Measurements from ENCODE around the gene PANK4. TPM values are rescaled to one million over a fixed set of nuclear protein-coding genes. Genes with fewer than 3 reads are reported as not detected.

PANK4 gene
- total RNA-seq, 1 experiment from 2014 or later: 22.1 TPM

- Mint-ChIP-seq H3K27ac (ENCODE audit: low read depth, unreplicated experiment) (no peak overlapping the region), H3K4me1 (ENCODE audit: insufficient read depth, unreplicated experiment) (peaks cover 4% of the 10 kb centered on the region), H3K4me3 (ENCODE audit: unreplicated experiment) (no peak overlapping the region), H3K27me3 (ENCODE audit: insufficient read depth, unreplicated experiment) (no peaks in the 10 kb centered on the region), H3K9me3 (ENCODE audit: unreplicated experiment) (no peaks in the 10 kb centered on the region), H3K36me3 (ENCODE audit: insufficient read depth, unreplicated experiment) (peaks cover 12% of the 10 kb centered on the region)
- ChIA-PET POLR2A (interaction anchor here (0.7 kb wide), 1 partner anchor 71 kb away, joined by 3 read pairs; no protein-coding TSS in a partner anchor), CTCF (interaction anchor here (0.6 kb wide), 1 partner anchor 54 kb away, joined by 3 read pairs; no protein-coding TSS in a partner anchor)
- no peak for DNase-seq (ENCODE audit: unreplicated experiment)
- BruUV-seq (replicated peaks): no TSS peak
- no peak for TF ChIP-seq CTCF (IDR thresholded peaks at IDR 0.05; ENCODE audit: unreplicated experiment)
- intact Hi-C loops (cut with micrococcal nuclease): no loop called here
Measured at GRCh38 chr1:2479186-2479585, 47.2 kb downstream of the PANK4 start.

GRCh38 chr1:2477791-2478499 lies 48.5 kb downstream of the PANK4 start:
- peaks cover 4% of the 10 kb centered on the region for H3K4me1 Mint-ChIP-seq (ENCODE audit: insufficient read depth, unreplicated experiment)
- peaks cover 11% of the 10 kb centered on the region for H3K36me3 Mint-ChIP-seq (ENCODE audit: insufficient read depth, unreplicated experiment)
- no TSS peak for BruUV-seq (replicated peaks)
- no peak for TF ChIP-seq CTCF (IDR thresholded peaks at IDR 0.05; ENCODE audit: unreplicated experiment)
- intact Hi-C loops (cut with micrococcal nuclease): no loop called here
- no peaks in the 10 kb centered on the region for H3K9me3 Mint-ChIP-seq (ENCODE audit: unreplicated experiment)
- no peak overlapping the region for H3K27ac Mint-ChIP-seq (ENCODE audit: low read depth, unreplicated experiment)
- H3K4me3 Mint-ChIP-seq (ENCODE audit: unreplicated experiment): no peak overlapping the region
- H3K27me3 Mint-ChIP-seq (ENCODE audit: insufficient read depth, unreplicated experiment): no peaks in the 10 kb centered on the region
- no peak for DNase-seq (ENCODE audit: unreplicated experiment)
- ChIA-PET CTCF (interaction anchor here (0.6 kb wide), 1 partner anchor 39 kb away, joined by 3 read pairs; no protein-coding TSS in a partner anchor), POLR2A (no interaction called here)

GRCh38 chr1:2477309-2477708 lies 49.1 kb downstream of the PANK4 start:
- POLR2A ChIA-PET: no interaction called here
- Mint-ChIP-seq H3K9me3 (ENCODE audit: unreplicated experiment) (no peaks in the 10 kb centered on the region), H3K4me1 (ENCODE audit: insufficient read depth, unreplicated experiment) (peaks cover 4% of the 10 kb centered on the region), H3K27me3 (ENCODE audit: insufficient read depth, unreplicated experiment) (no peaks in the 10 kb centered on the region), H3K27ac (ENCODE audit: low read depth, unreplicated experiment) (no peak overlapping the region), H3K36me3 (ENCODE audit: insufficient read depth, unreplicated experiment) (peaks cover 16% of the 10 kb centered on the region), H3K4me3 (ENCODE audit: unreplicated experiment) (no peak overlapping the region)
- no TSS peak for BruUV-seq (replicated peaks)
- CTCF ChIA-PET: no interaction called here
- no peak for TF ChIP-seq CTCF (IDR thresholded peaks at IDR 0.05; ENCODE audit: unreplicated experiment)
- DNase-seq (ENCODE audit: unreplicated experiment): no peak
- intact Hi-C loops (cut with micrococcal nuclease): no loop called here

- Mint-ChIP-seq H3K9me3 (ENCODE audit: unreplicated experiment) (no peaks in the 10 kb centered on the region), H3K27me3 (ENCODE audit: insufficient read depth, unreplicated experiment) (no peaks in the 10 kb centered on the region), H3K4me3 (ENCODE audit: unreplicated experiment) (no peak within 1 kb of the TSS), H3K36me3 (ENCODE audit: insufficient read depth, unreplicated experiment) (peaks cover 18% of the 10 kb centered on the region), H3K4me1 (ENCODE audit: insufficient read depth, unreplicated experiment) (peaks cover 4% of the 10 kb centered on the region), H3K27ac (ENCODE audit: low read depth, unreplicated experiment) (no peak within 1 kb of the TSS)
- no TSS peak for BruUV-seq (replicated peaks)
- POLR2A ChIA-PET: no interaction called here
- DNase-seq (ENCODE audit: unreplicated experiment): no peak
- CTCF ChIA-PET: no interaction called here
- TF ChIP-seq CTCF (IDR thresholded peaks at IDR 0.05; ENCODE audit: unreplicated experiment): no peak
- intact Hi-C loops (cut with micrococcal nuclease): no loop called here
Measured at GRCh38 chr1:2476061-2476999, 50.1 kb downstream of the PANK4 start, which contains the start of gene PLCH2. PLCH2 (plus strand) TSS chr1:2476289; CDS start chr1:2476589, 300 bp downstream.
